Endodermal cell (in vitro differentiated cells): ENCODE measurements around the gene CDH23. TPM values are rescaled to one million over a fixed set of nuclear protein-coding genes. Genes with fewer than 3 reads are reported as not detected.

Experiments used
- DNase-seq: peaks from one replicate; pipeline ENCODE4 v3.0.0-alpha.2; 2017
- H3K27ac ChIP-seq: 2 replicates; pipeline ENCODE4 v1.5.1; 2013; ENCODE audit warnings: mild to moderate bottlenecking, low read depth, low read length, moderate library complexity
- H3K27me3 ChIP-seq: 2 replicates; pipeline ENCODE4 v1.6.1; 2013; ENCODE audit warnings: mild to moderate bottlenecking, low read length, moderate library complexity; ENCODE audit not compliant: insufficient read depth, control insufficient read depth, poor library complexity, severe bottlenecking
- H3K36me3 ChIP-seq: 2 replicates; pipeline ENCODE4 v1.7.0; 2013; ENCODE audit warnings: mild to moderate bottlenecking, low read length, moderate library complexity; ENCODE audit not compliant: control insufficient read depth, insufficient read depth
- H3K4me1 ChIP-seq: one replicate; pipeline ENCODE4 v1.7.0; 2013; ENCODE audit warnings: low read length; ENCODE audit not compliant: control insufficient read depth, insufficient read depth
- H3K4me3 ChIP-seq: 2 replicates; pipeline ENCODE4 v1.5.1; 2013; ENCODE audit warnings: mild to moderate bottlenecking, low read length, moderate library complexity
- H3K9ac ChIP-seq: 2 replicates; pipeline ENCODE4 v1.6.1; 2013; ENCODE audit warnings: mild to moderate bottlenecking, low read length, moderate library complexity; ENCODE audit not compliant: poor library complexity, severe bottlenecking; ENCODE audit errors: extremely low read depth
- H3K9me3 ChIP-seq: 2 replicates; pipeline ENCODE4 v1.6.1; 2013; ENCODE audit warnings: mild to moderate bottlenecking, low read length, moderate library complexity; ENCODE audit not compliant: control insufficient read depth
- H3K27ac Mint-ChIP-seq: 2 replicates; pipeline ENCODE4 v1.8.0; 2020; ENCODE audit warnings: mixed read lengths
- H3K27me3 Mint-ChIP-seq: 2 replicates; pipeline ENCODE4 v1.8.0; 2021; ENCODE audit warnings: mild to moderate bottlenecking, mixed read lengths; ENCODE audit not compliant: insufficient read depth
- H3K36me3 Mint-ChIP-seq: 2 replicates; pipeline ENCODE4 v1.8.0; 2020; ENCODE audit warnings: low read depth, mixed read lengths
- H3K4me1 Mint-ChIP-seq: 2 replicates; pipeline ENCODE4 v1.8.0; 2020; ENCODE audit warnings: mixed read lengths
- H3K4me3 Mint-ChIP-seq: 2 replicates; pipeline ENCODE4 v1.8.0; 2020; ENCODE audit warnings: mild to moderate bottlenecking, moderate library complexity, mixed read lengths
- H3K9me3 Mint-ChIP-seq: 2 replicates; pipeline ENCODE4 v1.8.0; 2020; ENCODE audit warnings: mild to moderate bottlenecking, mixed read lengths
- WGBS, 2 experiments: methylation state at CpG; one replicate each; pipeline versions ENCODE4 v1.1.5 to v1.1.7; 2013; ENCODE audit warnings: missing lambda C conversion rate in 2 of 2, mixed read lengths in 1 of 2; ENCODE audit not compliant: insufficient coverage in 1 of 2, insufficient read length in 1 of 2; 5-methylcytosine and 5-hydroxymethylcytosine counted together
- total RNA-seq, 2 donors: library from RNA; stranded (reverse); fragmentation: NEBNext Ultra II Directional in 1 of 2; extraction: Animal tissue kit (Norgen Biotek cat#: 25700) in 1 of 2; gene quantifications; 2 replicates in 1 of 2; 3 replicates in 1 of 2; pipeline ENCODE4 v1.2.1, GENCODE V29; 2021
- TF ChIP-seq, protein P1 (sequence below): fragments of 200-600 bp; sonication (generic); conservative IDR thresholded peaks from 2 replicates; pipeline ENCODE4 v1.5.0; 2021; ENCODE audit warnings: antibody characterized with exemption, mild to moderate bottlenecking

Gene CDH23
- total RNA-seq, 2 donors from 2014 or later: 2.1 to 4.2 TPM

- H3K27me3 Mint-ChIP-seq: no peaks in the 10 kb centered on the region
- 92 to 93% methylated on average over 5 to 6 of the region's 6 CpGs for WGBS, 2 experiments
- no peak for DNase-seq
- Histone ChIP-seq H3K9ac (no peak overlapping the region), H3K9me3 (no peaks in the 10 kb centered on the region), H3K27me3 (no peaks in the 10 kb centered on the region), H3K4me3 (no peak overlapping the region), H3K27ac (no peak overlapping the region), H3K36me3 (no peaks in the 10 kb centered on the region), H3K4me1 (no peaks in the 10 kb centered on the region)
- no peak overlapping the region for H3K4me3 Mint-ChIP-seq
- no peak overlapping the region for H3K27ac Mint-ChIP-seq
- H3K9me3 Mint-ChIP-seq: no peaks in the 10 kb centered on the region
- no peaks in the 10 kb centered on the region for H3K36me3 Mint-ChIP-seq
- peaks cover 6% of the 10 kb centered on the region for H3K4me1 Mint-ChIP-seq
- TF ChIP-seq, protein P1, sequence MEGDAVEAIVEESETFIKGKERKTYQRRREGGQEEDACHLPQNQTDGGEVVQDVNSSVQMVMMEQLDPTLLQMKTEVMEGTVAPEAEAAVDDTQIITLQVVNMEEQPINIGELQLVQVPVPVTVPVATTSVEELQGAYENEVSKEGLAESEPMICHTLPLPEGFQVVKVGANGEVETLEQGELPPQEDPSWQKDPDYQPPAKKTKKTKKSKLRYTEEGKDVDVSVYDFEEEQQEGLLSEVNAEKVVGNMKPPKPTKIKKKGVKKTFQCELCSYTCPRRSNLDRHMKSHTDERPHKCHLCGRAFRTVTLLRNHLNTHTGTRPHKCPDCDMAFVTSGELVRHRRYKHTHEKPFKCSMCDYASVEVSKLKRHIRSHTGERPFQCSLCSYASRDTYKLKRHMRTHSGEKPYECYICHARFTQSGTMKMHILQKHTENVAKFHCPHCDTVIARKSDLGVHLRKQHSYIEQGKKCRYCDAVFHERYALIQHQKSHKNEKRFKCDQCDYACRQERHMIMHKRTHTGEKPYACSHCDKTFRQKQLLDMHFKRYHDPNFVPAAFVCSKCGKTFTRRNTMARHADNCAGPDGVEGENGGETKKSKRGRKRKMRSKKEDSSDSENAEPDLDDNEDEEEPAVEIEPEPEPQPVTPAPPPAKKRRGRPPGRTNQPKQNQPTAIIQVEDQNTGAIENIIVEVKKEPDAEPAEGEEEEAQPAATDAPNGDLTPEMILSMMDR: no peak
These were observed 69.6 kb downstream of the CDH23 start for GRCh38 chr10:71466330-71466729.

DNA sequence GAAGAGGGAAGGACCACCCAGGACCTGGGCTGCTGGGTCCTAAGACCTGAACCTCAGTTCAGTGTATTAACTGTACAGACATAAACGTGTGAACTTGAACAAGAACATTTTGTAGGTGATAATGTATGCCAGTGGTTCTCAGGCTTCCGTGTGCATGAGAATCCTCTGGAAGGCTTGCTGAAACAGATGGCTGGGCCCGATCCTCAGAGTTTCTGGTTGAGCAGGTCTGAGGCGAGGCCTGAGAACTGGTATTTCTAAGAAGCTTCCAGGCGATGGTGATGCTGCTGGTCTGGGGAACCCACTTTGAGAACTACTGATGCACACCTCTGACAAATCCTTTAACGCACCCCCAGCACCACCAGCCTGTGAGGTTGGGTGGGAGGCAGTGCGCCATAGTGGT is 70.4 kb downstream of the CDH23 start:
- Mint-ChIP-seq H3K4me3 (no peak overlapping the region), H3K36me3 (no peaks in the 10 kb centered on the region), H3K27ac (no peak overlapping the region), H3K9me3 (no peaks in the 10 kb centered on the region), H3K27me3 (no peaks in the 10 kb centered on the region), H3K4me1 (peaks cover 2% of the 10 kb centered on the region)
- Histone ChIP-seq H3K27me3 (no peaks in the 10 kb centered on the region), H3K4me1 (no peaks in the 10 kb centered on the region), H3K9me3 (no peaks in the 10 kb centered on the region), H3K4me3 (no peak overlapping the region), H3K9ac (no peak overlapping the region), H3K36me3 (no peaks in the 10 kb centered on the region), H3K27ac (no peak overlapping the region)
- 90 to 100% methylated on average over 4 to 7 of the region's 7 CpGs for WGBS, 2 experiments
- DNase-seq: no peak
- TF ChIP-seq, protein P1: no peak

- H3K4me3 Mint-ChIP-seq: no peak overlapping the region
- DNase-seq: no peak
- no peaks in the 10 kb centered on the region for H3K27me3 Mint-ChIP-seq
- Histone ChIP-seq H3K4me3 (no peak overlapping the region), H3K27ac (no peak overlapping the region), H3K4me1 (no peaks in the 10 kb centered on the region), H3K36me3 (no peaks in the 10 kb centered on the region), H3K9me3 (no peaks in the 10 kb centered on the region), H3K9ac (no peak overlapping the region), H3K27me3 (no peaks in the 10 kb centered on the region)
- no peaks in the 10 kb centered on the region for H3K36me3 Mint-ChIP-seq
- H3K9me3 Mint-ChIP-seq: no peaks in the 10 kb centered on the region
- H3K27ac Mint-ChIP-seq: no peak overlapping the region
- WGBS, 2 experiments: 87 to 95% methylated on average over 9 of the region's 9 CpGs
- no peaks in the 10 kb centered on the region for H3K4me1 Mint-ChIP-seq
- TF ChIP-seq, protein P1: no peak
These were observed 71.0 kb downstream of the CDH23 start for GRCh38 chr10:71467569-71468362.
